Spleen (tissue), 11 donors: ENCODE measurements around the gene ARAP3. TPM values are rescaled to one million over a fixed set of nuclear protein-coding genes. Genes with fewer than 3 reads are reported as not detected.

Source experiments
- DNase-seq: peaks from one replicate; pipeline ENCODE4 v3.0.0-alpha.2; 2020
- H3K27ac ChIP-seq, 8 donors: fragments of 200-600 bp; sonication (generic) in 7 of 8; 1 replicate in 4 of 8; 2 replicates in 4 of 8; pipeline versions ENCODE4 v1.5.0 to v1.8.0; 2016 to 2021; ENCODE audit warnings: inconsistent platforms in 4 of 8, mild to moderate bottlenecking in 4 of 8, moderate library complexity in 1 of 8
- H3K27me3 ChIP-seq, 7 donors: fragments of 200-600 bp; sonication (generic) in 6 of 7; replicated peaks in 1 of 7; 1 replicate in 4 of 7; 2 replicates in 3 of 7; pipeline versions ENCODE4 v1.5.0 to v1.8.0; 2016 to 2021; ENCODE audit warnings: inconsistent platforms in 3 of 7, mild to moderate bottlenecking in 1 of 7
- H3K36me3 ChIP-seq, 6 donors: fragments of 200-600 bp; sonication (generic) in 5 of 6; 1 replicate in 4 of 6; 2 replicates in 2 of 6; pipeline versions ENCODE4 v1.5.0 to v1.8.0; 2016 to 2021; ENCODE audit warnings: inconsistent platforms in 2 of 6
- H3K4me1 ChIP-seq, 6 donors: fragments of 200-600 bp; sonication (generic) in 5 of 6; 1 replicate in 3 of 6; 2 replicates in 3 of 6; pipeline versions ENCODE4 v1.5.0 to v1.8.0; 2016 to 2021; ENCODE audit warnings: inconsistent platforms in 3 of 6
- H3K4me3 ChIP-seq, 8 donors: fragments of 200-600 bp; sonication (generic) in 7 of 8; 1 replicate in 4 of 8; 2 replicates in 4 of 8; pipeline versions ENCODE4 v1.5.0 to v1.8.0; 2016 to 2021; ENCODE audit warnings: inconsistent platforms in 4 of 8, mild to moderate bottlenecking in 4 of 8, moderate library complexity in 2 of 8
- H3K9me3 ChIP-seq, 8 donors: fragments of 200-600 bp; sonication (generic) in 7 of 8; 1 replicate in 4 of 8; 2 replicates in 4 of 8; pipeline versions ENCODE4 v1.5.0 to v1.8.0; 2016 to 2021; ENCODE audit warnings: inconsistent platforms in 4 of 8
- POLR2A ChIP-seq, 3 donors: fragments of 450-650 bp; IDR thresholded peaks; one replicate each; pipeline ENCODE4 v1.5.1; 2017; ENCODE audit warnings: antibody characterized with exemption in 3 of 3, mild to moderate bottlenecking in 1 of 3
- POLR2AphosphoS5 ChIP-seq, 3 donors: sonication (generic); formaldehyde crosslinking; IDR thresholded peaks; one replicate each; pipeline ENCODE4 v1.5.1; 2017; ENCODE audit warnings: antibody characterized with exemption in 3 of 3
- WGBS, 5 donors: extraction: QIAGEN DNeasy Blood & Tissue Kit in 3 of 5; methylation state at CpG; one replicate each; pipeline versions ENCODE4 v1.1.5 to v1.1.7; 2013 to 2018; 5-methylcytosine and 5-hydroxymethylcytosine counted together
- intact Hi-C: fragments of 100-400 bp; cut with DNase I; formaldehyde crosslinking; loops from one replicate; pipeline ENCODE4 v1.15.0; 2023; ENCODE audit warnings: low total_unique reads
- polyA plus RNA-seq, 3 donors: library from polyadenylated mRNA; stranded (reverse); fragments of 200-250 nt; gene quantifications; one replicate each; pipeline ENCODE4 v1.2.1, GENCODE V29; 2013
- total RNA-seq, 7 donors: library from RNA; depleted of rRNA in 3 of 7; stranded (reverse); fragments of >200 nt in 3 of 7; fragmentation: NEBNext Ultra II Directional in 4 of 7; extraction: Animal tissue kit (Norgen Biotek cat#: 25700) in 4 of 7; gene quantifications; one replicate each; pipeline versions ENCODE4 v1.1.0 to v1.2.1, GENCODE V29; 2016 to 2021
- TF ChIP-seq, protein P1 (sequence below), 11 experiments: fragments of 200-600 bp in 7 of 11; fragments of 450-650 bp in 4 of 11; sonication (generic) in 4 of 11; IDR thresholded peaks in 8 of 11; conservative IDR thresholded peaks in 3 of 11; 1 replicate in 7 of 11; 2 replicates in 4 of 11; pipeline versions ENCODE4 v1.4.0 to v1.8.0; 2016 to 2021; ENCODE audit warnings: antibody characterized with exemption in 11 of 11, inconsistent platforms in 4 of 11, mild to moderate bottlenecking in 1 of 11
- donor health status: healthy with polysubstance abuse.
- donor health status: DM: no; HTN: no; CAD: no; lungs with moderate emphysema.
- donor health status: DM: no; HTN: no; CAD: no.
- donor health status: Bipolar disorder and iron deficiency.
- donor health status: healthy.
- donor health status: DM: no; HTN: no; CAD: no.
- donor health status: DM: yes; HTN: yes; CAD: no.

The ARAP3 gene
- total and polyA plus RNA-seq, 10 donors: 4.0 to 31.2 (median 16.0) TPM

DNA sequence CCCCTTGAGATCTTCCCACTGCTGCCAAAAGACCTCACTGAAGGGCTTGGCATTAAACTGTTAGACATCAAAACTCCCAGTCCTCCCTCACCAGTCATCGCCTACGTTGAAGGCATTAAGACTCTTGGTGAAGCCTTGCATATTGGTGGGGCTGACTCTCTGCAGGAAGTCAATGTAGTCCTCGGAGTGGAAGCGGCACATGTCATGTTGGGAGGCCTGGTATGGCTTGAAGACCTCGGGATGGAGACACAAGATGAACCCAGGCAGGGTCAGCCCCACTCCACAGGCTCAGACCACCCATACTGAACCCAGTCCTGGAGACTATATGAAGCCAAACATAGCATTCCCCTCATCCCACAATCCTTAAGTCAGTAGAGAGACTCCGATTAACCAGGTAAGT lies 47.3 kb downstream of the ARAP3 start:
- intact Hi-C loops: no loop called here
- 90 to 95% (median 91%) methylated on average over 6 of the region's 6 CpGs for WGBS, 5 donors
- no peaks in the 10 kb centered on the region for H3K27me3 ChIP-seq
- H3K4me1 ChIP-seq: peaks cover 20 to 74% (median 45%) of the 10 kb centered on the region in 6 donors
- no peaks in the 10 kb centered on the region for H3K9me3 ChIP-seq
- TF ChIP-seq POLR2A (IDR thresholded peaks at IDR 0.05): no peak
- no peak overlapping the region for H3K27ac ChIP-seq
- no peak overlapping the region for H3K4me3 ChIP-seq
- H3K36me3 ChIP-seq: peaks cover 0 to 50% (median 17%) of the 10 kb centered on the region in 6 donors
- no peak for DNase-seq

DNA sequence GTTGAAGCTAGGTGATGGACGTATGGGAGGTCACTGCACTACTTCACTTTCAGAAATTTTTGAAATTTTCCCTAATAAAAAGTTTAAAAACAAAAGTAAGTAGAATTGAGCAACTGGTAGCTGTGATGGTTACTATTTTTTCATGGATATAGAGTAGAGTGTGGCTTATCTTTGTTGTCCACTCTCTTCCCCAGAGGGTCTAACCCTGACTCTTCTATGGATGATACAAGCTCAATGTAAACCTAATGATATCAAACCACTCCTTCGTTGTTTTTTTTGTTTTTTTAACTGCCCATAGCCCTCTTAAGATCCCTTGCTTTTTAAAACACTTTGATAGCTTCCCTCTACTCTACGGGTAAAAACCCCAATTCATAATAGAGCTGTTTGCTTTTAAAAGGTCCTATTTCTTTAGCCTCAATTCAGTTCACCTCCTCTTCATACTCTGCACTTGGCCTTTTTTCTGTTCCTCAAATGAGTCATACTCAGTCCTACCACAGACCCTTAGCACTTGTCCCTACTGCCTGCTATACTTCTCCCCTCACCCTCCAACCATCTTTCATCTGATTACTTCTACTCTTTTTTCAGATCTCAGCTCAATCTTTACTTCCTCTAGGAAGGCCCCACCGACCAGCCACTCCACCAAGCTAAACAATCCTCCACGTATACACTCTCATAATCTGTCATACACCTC lies 48.0 kb downstream of the ARAP3 start:
- intact Hi-C loops: no loop called here
- Histone ChIP-seq H3K27me3 (no peaks in the 10 kb centered on the region), H3K36me3 (peaks cover 0 to 51% (median 24%) of the 10 kb centered on the region in 6 donors), H3K9me3 (no peaks in the 10 kb centered on the region), H3K4me3 (no peak overlapping the region), H3K4me1 (peaks cover 20 to 74% (median 45%) of the 10 kb centered on the region in 6 donors), H3K27ac (no peak overlapping the region)
- TF ChIP-seq POLR2A (IDR thresholded peaks at IDR 0.05): no peak
- TF ChIP-seq, protein P1, sequence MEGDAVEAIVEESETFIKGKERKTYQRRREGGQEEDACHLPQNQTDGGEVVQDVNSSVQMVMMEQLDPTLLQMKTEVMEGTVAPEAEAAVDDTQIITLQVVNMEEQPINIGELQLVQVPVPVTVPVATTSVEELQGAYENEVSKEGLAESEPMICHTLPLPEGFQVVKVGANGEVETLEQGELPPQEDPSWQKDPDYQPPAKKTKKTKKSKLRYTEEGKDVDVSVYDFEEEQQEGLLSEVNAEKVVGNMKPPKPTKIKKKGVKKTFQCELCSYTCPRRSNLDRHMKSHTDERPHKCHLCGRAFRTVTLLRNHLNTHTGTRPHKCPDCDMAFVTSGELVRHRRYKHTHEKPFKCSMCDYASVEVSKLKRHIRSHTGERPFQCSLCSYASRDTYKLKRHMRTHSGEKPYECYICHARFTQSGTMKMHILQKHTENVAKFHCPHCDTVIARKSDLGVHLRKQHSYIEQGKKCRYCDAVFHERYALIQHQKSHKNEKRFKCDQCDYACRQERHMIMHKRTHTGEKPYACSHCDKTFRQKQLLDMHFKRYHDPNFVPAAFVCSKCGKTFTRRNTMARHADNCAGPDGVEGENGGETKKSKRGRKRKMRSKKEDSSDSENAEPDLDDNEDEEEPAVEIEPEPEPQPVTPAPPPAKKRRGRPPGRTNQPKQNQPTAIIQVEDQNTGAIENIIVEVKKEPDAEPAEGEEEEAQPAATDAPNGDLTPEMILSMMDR (IDR thresholded peaks at IDR 0.05 in 8 of 11, conservative IDR thresholded peaks at IDR 0.05 in 3 of 11): no peak
- TF ChIP-seq POLR2AphosphoS5 (IDR thresholded peaks at IDR 0.05): no peak
- no peak for DNase-seq
- 56 to 69% (median 59%) methylated on average over 5 of the region's 5 CpGs for WGBS, 5 donors

DNA sequence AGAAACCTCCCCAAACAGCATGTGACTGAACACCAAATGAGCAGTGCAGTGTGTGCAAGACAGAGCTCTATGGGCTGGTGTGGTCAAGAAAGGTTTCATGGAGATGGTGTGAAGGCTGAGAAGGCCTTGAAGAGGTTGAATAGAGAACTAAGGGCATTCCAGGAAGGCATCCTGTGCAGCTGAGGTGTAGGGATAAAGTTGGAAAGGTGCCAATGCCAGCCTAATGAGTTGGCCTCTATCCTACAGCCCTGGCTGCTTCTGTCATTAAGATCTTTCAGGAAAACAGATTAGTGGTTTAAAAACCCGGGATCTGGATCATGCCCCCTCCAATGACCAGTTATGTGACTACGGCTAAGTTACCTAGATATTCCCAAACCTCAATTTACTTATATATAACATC lies 49.4 kb downstream of the ARAP3 start:
- Histone ChIP-seq H3K36me3 (peaks cover 0 to 65% (median 37%) of the 10 kb centered on the region in 6 donors), H3K4me1 (peaks cover 20 to 61% (median 34%) of the 10 kb centered on the region in 6 donors), H3K4me3 (no peak overlapping the region), H3K9me3 (no peaks in the 10 kb centered on the region), H3K27me3 (no peaks in the 10 kb centered on the region), H3K27ac (no peak overlapping the region)
- 90 to 100% (median 96%) methylated on average over 2 of the region's 2 CpGs for WGBS, 5 donors
- DNase-seq: no peak
- intact Hi-C loops: no loop called here
- TF ChIP-seq, protein P1 (IDR thresholded peaks at IDR 0.05 in 8 of 11, conservative IDR thresholded peaks at IDR 0.05 in 3 of 11): no peak
- TF ChIP-seq POLR2A (IDR thresholded peaks at IDR 0.05): no peak
- no peak for TF ChIP-seq POLR2AphosphoS5 (IDR thresholded peaks at IDR 0.05)

DNA sequence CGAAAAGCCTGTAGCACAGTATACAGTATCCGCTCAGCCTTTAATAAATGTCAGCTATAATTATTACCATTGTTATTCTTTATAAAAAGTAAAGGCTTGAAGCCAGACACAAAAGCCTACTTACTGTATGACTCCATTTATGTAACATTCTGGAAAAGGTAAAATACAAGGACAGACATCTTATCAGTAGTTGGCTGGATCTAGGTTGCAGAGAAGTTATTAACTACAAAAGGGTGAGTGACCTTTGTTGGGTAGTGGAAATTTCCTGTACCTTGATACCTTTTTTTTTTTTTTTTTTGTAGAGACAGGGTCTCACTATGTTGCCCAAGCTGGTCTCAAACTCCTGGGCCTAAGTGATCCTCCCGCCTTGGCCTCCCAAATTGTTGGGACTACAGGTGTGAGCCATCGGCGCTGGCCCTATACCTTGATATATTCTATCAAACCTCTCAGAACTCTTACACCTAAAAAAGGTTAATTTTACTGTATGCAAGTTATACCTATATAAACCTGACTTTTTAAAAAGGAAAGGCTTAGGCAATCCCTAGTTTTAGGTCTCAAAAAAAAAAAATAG lies 51.4 kb downstream of the ARAP3 start:
- no peak overlapping the region for H3K27ac ChIP-seq
- 94 to 98% (median 98%) methylated on average over 5 of the region's 5 CpGs for WGBS, 5 donors

More for the DNA sequence above, 51.4 kb downstream of the ARAP3 start:
- Histone ChIP-seq H3K36me3 (peaks cover 0 to 85% (median 51%) of the 10 kb centered on the region in 6 donors), H3K4me3 (no peak overlapping the region), H3K27me3 (no peaks in the 10 kb centered on the region), H3K9me3 (no peaks in the 10 kb centered on the region), H3K4me1 (peaks cover 14 to 47% (median 26%) of the 10 kb centered on the region in 6 donors)
- DNase-seq: no peak
- intact Hi-C loops: no loop called here
- TF ChIP-seq POLR2A (IDR thresholded peaks at IDR 0.05): no peak
- TF ChIP-seq, protein P1 (IDR thresholded peaks at IDR 0.05 in 8 of 11, conservative IDR thresholded peaks at IDR 0.05 in 3 of 11): no peak
- no peak for TF ChIP-seq POLR2AphosphoS5 (IDR thresholded peaks at IDR 0.05)
